GM23248 (cell line): ENCODE measurements around the gene TLCD3A.

ENCODE experiments used
- EZH2 ChIP-seq: fragments of 200-600 bp; sonication (generic); IDR thresholded peaks from 2 replicates; pipeline ENCODE4 v1.6.1; 2018; ENCODE audit warnings: antibody characterized with exemption, mild to moderate bottlenecking; ENCODE audit not compliant: insufficient read depth, poor library complexity, severe bottlenecking
- EZH2phosphoT487 ChIP-seq: fragments of 200-600 bp; sonication (generic); IDR thresholded peaks from 2 replicates; pipeline ENCODE4 v1.6.1; 2018; ENCODE audit warnings: antibody characterized with exemption, moderate library complexity, mild to moderate bottlenecking, low read depth; ENCODE audit not compliant: insufficient read depth

GRCh38 chr17:746181-746580 lies 13.8 kb downstream of the TLCD3A start:
- TF ChIP-seq EZH2 (no peak), EZH2phosphoT487 (no peak)
